H1 (cell line): Measurements from ENCODE around the gene FRMD4B. TPM values are rescaled to one million over a fixed set of nuclear protein-coding genes. Genes with fewer than 3 reads are reported as not detected.

Experiments
- CTCF ChIA-PET: fragments of 300-600 bp; sonication (Branson Sonifier 250); formaldehyde crosslinking; loops from one replicate; lab custom pipeline; 2021; ENCODE audit not compliant: partially characterized antibody; lab: Charles Lee
- POLR2A ChIA-PET: fragments of 300-600 bp; sonication (Branson Sonifier 250); formaldehyde crosslinking; loops from one replicate; lab custom pipeline; 2021; ENCODE audit warnings: inconsistent platforms; ENCODE audit not compliant: partially characterized antibody; lab: Charles Lee
- DNase-seq, 2 experiments: peaks; one replicate each; pipeline versions ENCODE4 v3.0.0 to v3.0.0-alpha.2; 2010 to 2022; ENCODE audit warnings: low spot score in 2 of 2, low read depth in 1 of 2, mixed read lengths in 1 of 2
- FAIRE-seq: peaks from 2 replicates; lab custom pipeline; 2011; peaks lifted over from hg19 to GRCh38; lab: Jason Lieb, UNC
- H2AFZ ChIP-seq: 2 replicates; pipeline ENCODE4 v1.8.1; 2012; ENCODE audit warnings: low read length, inconsistent platforms
- H2AK5ac ChIP-seq: 2 replicates; pipeline ENCODE4 v1.6.1; 2013; ENCODE audit warnings: low read depth, low read length
- H2BK120ac ChIP-seq: replicated peaks from 2 replicates; pipeline ENCODE3; 2013; ENCODE audit warnings: low read depth, low read length, inconsistent platforms
- H2BK12ac ChIP-seq: 2 replicates; pipeline ENCODE4 v1.6.1; 2013; ENCODE audit warnings: low read depth, low read length
- H2BK15ac ChIP-seq: 2 replicates; pipeline ENCODE4 v1.6.1; 2013; ENCODE audit warnings: low read length
- H2BK20ac ChIP-seq: 2 replicates; pipeline ENCODE4 v1.6.1; 2013; ENCODE audit warnings: low read length
- H2BK5ac ChIP-seq: 2 replicates; pipeline ENCODE4 v1.6.1; 2013; ENCODE audit warnings: low read depth, low read length
- H3K14ac ChIP-seq: 2 replicates; pipeline ENCODE4 v1.6.1; 2013; ENCODE audit warnings: inconsistent platforms; ENCODE audit not compliant: insufficient read length
- H3K18ac ChIP-seq: 2 replicates; pipeline ENCODE4 v1.6.1; 2013; ENCODE audit warnings: low read length; ENCODE audit errors: extremely low read depth
- H3K23ac ChIP-seq: 2 replicates; pipeline ENCODE4 v1.6.1; 2013; ENCODE audit warnings: inconsistent platforms; ENCODE audit not compliant: insufficient read length
- H3K23me2 ChIP-seq: 2 replicates; pipeline ENCODE4 v1.6.1; 2013; ENCODE audit warnings: low read depth, low read length
- H3K27ac ChIP-seq: 2 replicates; pipeline ENCODE4 v1.6.1; 2011; ENCODE audit warnings: low read depth, low read length, inconsistent platforms
- H3K27me3 ChIP-seq, 4 experiments: replicated peaks in 1 of 4; 1 replicate in 1 of 4; 2 replicates in 3 of 4; pipeline versions ENCODE4 v1.6.1 to v1.8.1; 2011 to 2013; ENCODE audit warnings: low read length in 3 of 4, mild to moderate bottlenecking in 3 of 4, inconsistent platforms in 2 of 4, mixed read lengths in 2 of 4, moderate library complexity in 1 of 4; ENCODE audit not compliant: control insufficient read depth in 3 of 4, insufficient read depth in 3 of 4; ENCODE audit errors: extremely low read depth in 1 of 4
- H3K36me3 ChIP-seq, 4 experiments: 2 replicates each; pipeline versions ENCODE4 v1.6.1 to v1.8.1; 2011 to 2013; ENCODE audit warnings: mild to moderate bottlenecking in 4 of 4, low read length in 3 of 4, moderate library complexity in 2 of 4, control low read depth in 1 of 4, inconsistent platforms in 1 of 4; ENCODE audit not compliant: insufficient read depth in 4 of 4, control insufficient read depth in 2 of 4
- H3K4ac ChIP-seq: replicated peaks from 2 replicates; pipeline ENCODE3; 2013; ENCODE audit warnings: low read length, low read depth, mixed read lengths, inconsistent platforms; ENCODE audit not compliant: insufficient read length
- H3K4me1 ChIP-seq, 4 experiments: replicated peaks in 1 of 4; 1 replicate in 1 of 4; 2 replicates in 3 of 4; pipeline versions ENCODE4 v1.6.1 to v1.8.1; 2011 to 2013; ENCODE audit warnings: low read length in 3 of 4, inconsistent platforms in 2 of 4, mixed read lengths in 1 of 4; ENCODE audit not compliant: insufficient read depth in 4 of 4, control insufficient read depth in 3 of 4
- H3K4me2 ChIP-seq, 2 experiments: 2 replicates each; pipeline versions ENCODE4 v1.6.1 to v1.8.1; 2011 to 2013; ENCODE audit warnings: low read depth in 2 of 2, low read length in 2 of 2, control low read depth in 1 of 2, inconsistent platforms in 1 of 2, mild to moderate bottlenecking in 1 of 2; ENCODE audit not compliant: insufficient read depth in 1 of 2
- H3K4me3 ChIP-seq, 4 experiments: fragments of 200-600, 300-600 bp in 1 of 4; sonication (generic), shearing (Covaris generic), sonication (Bioruptor Twin) in 1 of 4; 2 replicates each; pipeline versions ENCODE4 v1.5.1 to v1.8.1; 2011 to 2016; ENCODE audit warnings: low read length in 4 of 4, low read depth in 3 of 4, control low read depth in 2 of 4, inconsistent platforms in 2 of 4, mild to moderate bottlenecking in 2 of 4, mixed read lengths in 1 of 4, moderate library complexity in 1 of 4; ENCODE audit not compliant: insufficient read depth in 2 of 4; ENCODE audit errors: extremely low read depth in 1 of 4
- H3K56ac ChIP-seq: replicated peaks from 2 replicates; pipeline ENCODE3; 2013; ENCODE audit warnings: low read depth, mild to moderate bottlenecking, mixed read lengths, low read length, inconsistent platforms; ENCODE audit not compliant: insufficient read length
- H3K79me1 ChIP-seq: 2 replicates; pipeline ENCODE4 v1.6.1; 2013; ENCODE audit warnings: low read depth, low read length, control low read depth
- H3K79me2 ChIP-seq, 2 experiments: 2 replicates each; pipeline versions ENCODE4 v1.6.1 to v1.8.1; 2012 to 2013; ENCODE audit warnings: low read length in 2 of 2, mild to moderate bottlenecking in 2 of 2, inconsistent platforms in 1 of 2; ENCODE audit not compliant: insufficient read depth in 2 of 2, control insufficient read depth in 1 of 2
- H3K9ac ChIP-seq, 4 experiments: replicated peaks in 1 of 4; 1 replicate in 1 of 4; 2 replicates in 3 of 4; pipeline versions ENCODE4 v1.6.1 to v1.8.1; 2011 to 2013; ENCODE audit warnings: low read depth in 3 of 4, low read length in 3 of 4, control low read depth in 2 of 4, mild to moderate bottlenecking in 2 of 4, moderate library complexity in 2 of 4, inconsistent platforms in 1 of 4; ENCODE audit errors: extremely low read depth in 1 of 4
- H3K9me3 ChIP-seq, 2 experiments: 2 replicates each; pipeline versions ENCODE4 v1.6.1 to v1.8.1; 2012 to 2013; ENCODE audit warnings: mild to moderate bottlenecking in 2 of 2, moderate library complexity in 2 of 2, control low read depth in 1 of 2, inconsistent platforms in 1 of 2, low read depth in 1 of 2, low read length in 1 of 2, mixed read lengths in 1 of 2; ENCODE audit not compliant: insufficient read depth in 2 of 2
- H4K20me1 ChIP-seq, 2 experiments: replicated peaks in 1 of 2; 2 replicates each; pipeline versions ENCODE3 to v1.8.1; 2011 to 2013; ENCODE audit warnings: inconsistent platforms in 2 of 2, low read length in 2 of 2, mild to moderate bottlenecking in 1 of 2; ENCODE audit not compliant: insufficient read depth in 2 of 2, control insufficient read depth in 1 of 2
- H4K5ac ChIP-seq: 2 replicates; pipeline ENCODE4 v1.6.1; 2013; ENCODE audit warnings: low read length, low read depth, mixed read lengths, inconsistent platforms; ENCODE audit not compliant: insufficient read length
- H4K8ac ChIP-seq: 2 replicates; pipeline ENCODE4 v1.8.0; 2013; ENCODE audit warnings: mild to moderate bottlenecking, moderate library complexity, low read length, inconsistent platforms; ENCODE audit not compliant: insufficient read depth; ENCODE audit errors: extremely low read depth
- H4K91ac ChIP-seq: replicated peaks from 2 replicates; pipeline ENCODE3; 2013; ENCODE audit warnings: low read length, mixed read lengths, inconsistent platforms; ENCODE audit not compliant: insufficient read length
- CEBPB ChIP-seq: IDR thresholded peaks from 2 replicates; pipeline ENCODE4 v1.6.1; 2012; ENCODE audit warnings: low read depth, low read length
- RAD21 ChIP-seq, 2 experiments: IDR thresholded peaks in 1 of 2; conservative IDR thresholded peaks in 1 of 2; 2 replicates each; pipeline ENCODE4 v1.6.1; 2011; ENCODE audit warnings: low read depth in 2 of 2, low read length in 2 of 2, improper control_type of control experiment in 1 of 2, inconsistent platforms in 1 of 2, mild to moderate bottlenecking in 1 of 2, moderate library complexity in 1 of 2
- WGBS, 2 experiments: shearing (Covaris generic) in 1 of 2; methylation state at CpG; one replicate each; pipeline versions ENCODE4 v1.1.6 to v1.1.7; 2013 to 2015; ENCODE audit warnings: low lambda C conversion rate in 2 of 2, mixed read lengths in 2 of 2, inconsistent platforms in 1 of 2, low coverage in 1 of 2, missing lambda C conversion rate in 1 of 2; ENCODE audit not compliant: insufficient replicate concordance in 2 of 2, insufficient coverage in 1 of 2, insufficient read length in 1 of 2; ENCODE audit errors: extremely low coverage in 1 of 2, missing lambda C conversion rate in 1 of 2; 5-methylcytosine and 5-hydroxymethylcytosine counted together
- polyA plus RNA-seq, 7 experiments: library from polyadenylated mRNA; depleted of rRNA in 3 of 7; stranded (reverse) in 5 of 7; unstranded in 2 of 7; fragments of >200 nt in 5 of 7; fragments of 200-250 nt in 2 of 7; gene quantifications; 1 replicate in 5 of 7; 2 replicates in 1 of 7; 4 replicates in 1 of 7; pipeline versions ENCODE4 v1.2.1 to v1.2.3, GENCODE V29; 2011 to 2013; ENCODE audit warnings: missing spikeins in 2 of 7, mixed read lengths in 2 of 7
- total RNA-seq: library from RNA; stranded (reverse); fragmentation: NEBNext Ultra II Directional; extraction: Animal tissue kit (Norgen Biotek cat#: 25700); gene quantifications from 2 replicates; pipeline ENCODE4 v1.2.1, GENCODE V29; 2021

The FRMD4B gene
- total and polyA plus RNA-seq, 2 of the 8 experiments (the other 6 are each of a cell fraction or from before 2014, with no cell fraction given): 2.7 to 7.2 TPM

DNA sequence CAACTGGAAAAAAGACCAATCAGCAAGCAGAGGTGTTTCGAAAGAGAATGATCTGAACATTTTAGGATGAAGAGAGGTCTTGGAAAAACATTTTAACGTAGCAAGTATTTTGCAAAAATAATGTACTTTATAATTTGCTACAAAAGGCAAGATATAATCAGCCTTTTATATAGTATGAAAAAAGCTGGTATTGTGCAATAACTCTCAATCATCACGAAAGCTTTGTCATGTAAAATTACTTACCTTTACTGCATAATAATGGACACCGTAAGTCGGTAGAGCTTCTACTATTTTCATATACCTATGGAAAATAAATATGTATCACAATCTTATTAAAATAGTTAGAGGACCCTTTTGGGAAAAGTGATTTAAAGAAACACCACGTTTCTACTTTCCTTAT lies 167.8 kb downstream of the FRMD4B start:
- Histone ChIP-seq H3K9me3 (no peaks in the 10 kb centered on the region), H3K18ac (no peak overlapping the region), H3K23me2 (no peaks in the 10 kb centered on the region)
- POLR2A ChIA-PET: no interaction called here
- WGBS, 2 experiments: 85% methylated on average over 6 of the region's 6 CpGs; no CpG with 5 or more reads in 1 of the 2 experiments
- no peak for TF ChIP-seq RAD21 (IDR thresholded peaks at IDR 0.05 in 1 of 2, conservative IDR thresholded peaks at IDR 0.05 in 1 of 2; ENCODE audit: low read depth in 2 of 2, low read length in 2 of 2)
- peak; percentile 83; the same call in 1 of the 2 replicates for TF ChIP-seq CEBPB
- TF ChIP-seq, all 59 proteins: peak for 1
- Histone ChIP-seq H4K8ac (no peak overlapping the region), H2BK120ac (no peak overlapping the region), H3K4me1 (no peaks in the 10 kb centered on the region), H2BK5ac (no peak overlapping the region), H4K5ac (no peak overlapping the region), H3K23ac (no peak overlapping the region), H3K27me3 (no peaks in the 10 kb centered on the region), H3K9ac (no peak overlapping the region), H3K56ac (no peak overlapping the region), H4K20me1 (no peaks in the 10 kb centered on the region), H3K79me2 (no peaks in the 10 kb centered on the region), H3K79me1 (no peaks in the 10 kb centered on the region), H4K91ac (no peak overlapping the region), H3K4ac (no peak overlapping the region), H3K27ac (no peak overlapping the region), H3K4me3 (no peak overlapping the region), H2BK20ac (no peak overlapping the region), H2BK15ac (no peak overlapping the region), H3K14ac (no peak overlapping the region), H3K4me2 (no peak overlapping the region), H2AK5ac (no peak overlapping the region), H2BK12ac (no peak overlapping the region), H2AFZ (no peak overlapping the region), H3K36me3 (no peaks in the 10 kb centered on the region; a peak in 1 of 8 replicates)
- DNase-seq (no peak), FAIRE-seq (no peak)
- CTCF ChIA-PET: interaction anchor here (0.9 kb wide), 2 partner anchors 11 to 14 kb away, joined by 3 to 4 read pairs; no protein-coding TSS in a partner anchor
